Stimulated activated CD8-positive, alpha-beta memory T cell treated with anti-CD3 and anti-CD28 coated beads, Interleukin-4, amount 100 ng/mL, for 1 hour (primary cell): Measurements from ENCODE around the gene UNC119B.

Experiments
- DNase-seq, 2 donors: peaks; one replicate each; pipeline ENCODE4 v3.0.0-alpha.2; 2020; ENCODE audit warnings: low read depth in 2 of 2, low spot score in 1 of 2

Gene UNC119B

DNA sequence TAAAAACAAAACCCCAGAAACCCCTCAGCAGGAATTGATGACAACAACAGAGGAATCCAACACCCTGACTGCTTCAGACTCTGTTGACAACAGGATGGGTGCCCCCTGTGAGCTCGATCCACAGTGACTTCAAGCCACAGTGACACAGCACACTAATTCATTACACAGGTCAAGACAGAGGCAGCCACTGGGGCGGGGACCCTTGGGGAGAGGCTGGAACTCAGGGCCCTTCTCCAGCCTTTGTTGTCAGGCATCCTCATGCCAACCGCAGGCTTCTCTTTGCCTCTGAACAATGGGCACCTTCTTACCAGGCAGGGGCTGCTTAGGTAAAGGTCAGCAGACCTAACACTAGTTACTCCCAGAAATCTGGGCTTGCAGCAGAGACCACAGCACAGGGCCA lies 53.0 kb downstream of the UNC119B start:
- no peak for DNase-seq

DNA sequence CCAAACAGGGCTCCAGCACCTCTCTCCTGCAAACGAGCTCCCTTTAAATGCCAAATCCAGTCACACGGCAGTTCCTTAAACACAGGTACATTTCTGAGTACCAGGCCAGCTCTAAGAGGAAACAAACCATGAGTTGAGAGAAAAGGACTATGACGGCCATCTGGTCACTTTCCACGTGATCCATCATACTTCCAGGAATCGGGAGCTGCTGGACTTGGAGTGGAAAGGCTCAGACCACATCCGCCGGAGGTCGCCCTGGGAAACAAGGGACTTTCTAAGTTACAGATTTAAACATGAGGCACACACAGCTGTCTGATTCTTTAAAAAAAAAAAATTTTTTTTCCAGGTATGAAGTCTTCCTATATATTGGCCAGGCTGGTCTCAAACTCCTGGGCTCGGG lies 54.6 kb downstream of the UNC119B start:
- no peak for DNase-seq

- DNase-seq, result no peak
Observed at GRCh38 chr12:120766566-120766965, 56.3 kb downstream of the UNC119B start.

DNA sequence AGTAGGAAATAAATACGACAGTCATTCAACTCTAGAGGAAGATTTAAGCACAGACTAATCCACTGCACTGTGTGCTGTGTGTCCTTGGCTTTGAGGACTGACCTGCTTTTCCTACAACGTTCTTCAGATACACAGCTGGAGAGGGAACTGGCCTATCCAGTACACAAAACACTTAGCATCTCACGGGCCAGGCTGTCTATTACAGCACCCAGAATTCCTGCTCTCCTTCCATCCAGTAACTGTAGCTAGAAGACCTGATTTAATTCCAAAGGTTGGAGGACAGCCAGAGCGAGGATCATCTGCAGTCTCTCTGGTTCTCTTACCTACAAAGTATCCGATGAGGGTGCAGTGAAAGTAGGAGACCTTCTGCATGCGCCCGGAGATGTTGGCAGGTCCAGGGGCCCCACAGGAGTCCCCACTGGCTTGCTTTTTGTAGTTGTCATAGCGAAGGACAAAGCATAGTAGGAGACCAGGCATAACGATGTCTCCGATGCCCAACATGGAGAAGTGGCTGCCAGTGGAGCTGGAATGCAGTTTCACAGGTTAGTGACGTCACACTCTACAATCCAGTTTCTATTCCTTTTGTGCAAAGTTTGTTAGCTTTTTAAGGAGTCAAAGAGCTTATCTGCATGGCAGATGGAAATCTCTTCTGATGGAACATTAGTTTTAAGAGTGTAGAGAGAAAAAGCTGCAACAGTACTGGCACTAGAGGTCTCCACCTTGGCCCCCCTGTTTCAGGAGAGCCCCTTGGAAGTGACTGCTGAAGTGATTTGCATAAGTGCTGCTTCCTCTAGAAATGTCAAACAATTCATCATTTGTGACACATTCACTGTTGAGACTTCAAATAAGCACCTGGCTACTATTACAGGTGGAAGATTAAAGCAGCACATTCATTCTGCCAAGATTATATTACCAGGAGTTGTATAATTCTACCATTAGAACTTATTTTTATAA lies 57.1 kb downstream of the UNC119B start:
- no peak for DNase-seq

DNA sequence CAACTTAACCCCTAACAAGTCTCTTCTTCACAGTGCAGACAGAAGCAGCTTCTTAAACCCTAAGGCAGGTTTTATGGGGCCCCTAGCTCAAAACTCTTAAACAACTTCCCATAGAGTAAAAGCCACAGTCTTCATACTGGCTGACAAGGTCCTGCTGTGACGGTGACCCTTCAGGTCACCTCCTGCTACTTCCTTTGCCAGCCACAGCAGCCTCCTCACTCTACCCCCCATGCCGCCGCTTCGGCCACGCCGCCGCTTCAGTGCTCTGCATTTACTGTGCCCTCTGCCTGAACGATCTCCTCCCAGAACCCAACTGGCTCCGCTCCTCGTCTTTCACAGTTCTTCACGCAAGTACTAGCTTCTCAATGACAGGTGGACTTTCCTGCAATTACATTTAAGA lies 60.8 kb downstream of the UNC119B start:
- no peak for DNase-seq
